ENCODE measurements around the gene LTBP1.
A peak's percentile ranks its signal among the peaks of the same experiment; 100 is the strongest.

LTBP1 gene

GRCh38 chr2:33275689-33276444 is 329.1 kb downstream of the LTBP1 start:
- DNase-seq = peak; percentile 71

GRCh38 chr2:33277002-33277426 is 330.3 kb downstream of the LTBP1 start:
- no peak for DNase-seq

GRCh38 chr2:33278245-33278943 is 331.6 kb downstream of the LTBP1 start:
- no peak for DNase-seq

- no peak for DNase-seq
Observed at GRCh38 chr2:33284287-33284686, 337.5 kb downstream of the LTBP1 start.

GRCh38 chr2:33287507-33288005 is 340.8 kb downstream of the LTBP1 start:
- DNase-seq = no peak

GRCh38 chr2:33288011-33288410 is 341.3 kb downstream of the LTBP1 start:
- no peak for DNase-seq

- no peak for DNase-seq
Observed at GRCh38 chr2:33289961-33290360, 343.2 kb downstream of the LTBP1 start.

GRCh38 chr2:33291278-33292013 is 344.7 kb downstream of the LTBP1 start:
- DNase-seq = no peak

GRCh38 chr2:33292063-33292462 is 345.3 kb downstream of the LTBP1 start:
- DNase-seq = no peak

- no peak for DNase-seq
Observed at GRCh38 chr2:33292981-33293595, 346.3 kb downstream of the LTBP1 start.

- no peak for DNase-seq
Observed at GRCh38 chr2:33298233-33298632, 351.5 kb downstream of the LTBP1 start.

- no peak for DNase-seq
Observed at GRCh38 chr2:33301355-33301754, 354.6 kb downstream of the LTBP1 start.

GRCh38 chr2:33302348-33302747 is 355.6 kb downstream of the LTBP1 start:
- no peak for DNase-seq

GRCh38 chr2:33304032-33304864 is 357.5 kb downstream of the LTBP1 start:
- DNase-seq = no peak

- DNase-seq = no peak
Observed at GRCh38 chr2:33307659-33308270, 361.0 kb downstream of the LTBP1 start.

GRCh38 chr2:33312355-33312754 is 365.6 kb downstream of the LTBP1 start:
- no peak for DNase-seq

GRCh38 chr2:33313039-33313438 is 366.3 kb downstream of the LTBP1 start:
- no peak for DNase-seq

- no peak for DNase-seq
Observed at GRCh38 chr2:33314541-33314940, 367.8 kb downstream of the LTBP1 start.

- DNase-seq = no peak
Observed at GRCh38 chr2:33316328-33316727, 369.6 kb downstream of the LTBP1 start.

GRCh38 chr2:33317369-33318007 is 370.7 kb downstream of the LTBP1 start:
- no peak for DNase-seq

GRCh38 chr2:33318456-33318855 is 371.7 kb downstream of the LTBP1 start:
- DNase-seq = no peak
